Measurements from ENCODE around the gene CHST15. TPM values are rescaled to one million over a fixed set of nuclear protein-coding genes. Genes with fewer than 3 reads are reported as not detected.
"Not testable (repeated sequence)": the region's sequence is repeated elsewhere in the genome, so short reads cannot be mapped to it uniquely, and the experiment has no call there.

CHST15 gene
- total RNA-seq, 1 donor from 2014 or later, result 4.5 TPM

DNA sequence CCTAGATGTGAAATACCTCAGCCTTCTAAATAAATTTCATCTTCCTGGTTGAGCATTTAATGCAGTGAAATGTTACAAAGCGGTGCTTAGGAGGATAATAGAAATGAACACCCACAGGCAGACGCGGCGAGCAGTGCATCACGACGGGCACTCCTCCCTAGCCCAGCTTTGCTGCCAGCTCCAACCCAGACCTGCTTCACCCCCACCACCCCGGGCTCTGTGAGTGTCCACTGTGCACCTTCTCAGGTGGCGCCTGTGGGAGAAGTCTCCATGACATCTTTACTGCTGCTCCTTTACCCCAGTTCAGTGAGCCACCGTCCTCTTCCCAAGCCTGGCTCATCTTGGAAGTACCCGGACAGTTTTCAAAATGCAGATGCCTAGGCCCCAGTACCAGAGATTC lies 5.2 kb upstream of the CHST15 start:
- intact Hi-C loops (cut with micrococcal nuclease), result no loop called here
- no peak for TF ChIP-seq CTCF (IDR thresholded peaks at IDR 0.05; ENCODE audit: borderline replicate concordance)

GRCh38 chr10:124097883-124098282 lies 4.5 kb upstream of the CHST15 start:
- intact Hi-C loops (cut with micrococcal nuclease), result no loop called here
- no peak overlapping the region for H3K27ac ChIP-seq (replicated peaks)
- no peaks in the 10 kb centered on the region for H3K36me3 ChIP-seq
- H3K4me3 ChIP-seq, result no peak overlapping the region
- H3K9me3 ChIP-seq (replicated peaks), result peaks cover 14% of the 10 kb centered on the region
- no peak for DNase-seq
- TF ChIP-seq CTCF (IDR thresholded peaks at IDR 0.05; ENCODE audit: borderline replicate concordance), result no peak
- peaks cover 67% of the 10 kb centered on the region for H3K27me3 ChIP-seq (ENCODE audit: low read depth)
- H3K4me1 ChIP-seq, result peaks cover 20% of the 10 kb centered on the region

More for the DNA sequence above, 5.2 kb upstream of the CHST15 start:
- Histone ChIP-seq H3K27me3 (ENCODE audit: low read depth) (peaks cover 60% of the 10 kb centered on the region), H3K27ac (replicated peaks) (no peak overlapping the region), H3K4me1 (peaks cover 13% of the 10 kb centered on the region), H3K4me3 (no peak overlapping the region), H3K9me3 (replicated peaks) (peaks cover 14% of the 10 kb centered on the region), H3K36me3 (no peaks in the 10 kb centered on the region)
- no peak for DNase-seq

DNA sequence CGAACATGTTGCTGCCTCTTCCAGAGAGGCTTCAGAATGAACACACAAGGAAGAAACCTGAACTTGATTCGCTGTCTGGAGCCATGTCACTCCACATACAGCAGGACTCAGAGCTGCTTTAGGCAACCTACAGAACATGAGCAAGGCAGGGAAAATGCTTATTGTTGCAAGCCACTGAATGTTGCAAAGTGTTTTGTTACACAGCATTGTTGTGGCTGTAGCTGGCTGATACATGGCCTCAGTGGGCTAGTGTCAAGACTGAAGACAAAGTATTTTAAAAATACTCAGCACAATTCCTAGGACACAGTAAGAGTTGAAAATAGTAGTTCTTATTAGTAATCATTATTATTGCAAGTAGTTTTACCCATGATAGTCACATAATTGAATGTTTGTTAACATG lies 3.1 kb upstream of the CHST15 start:
- H3K27me3 ChIP-seq (ENCODE audit: low read depth), result peaks cover 81% of the 10 kb centered on the region

DNA sequence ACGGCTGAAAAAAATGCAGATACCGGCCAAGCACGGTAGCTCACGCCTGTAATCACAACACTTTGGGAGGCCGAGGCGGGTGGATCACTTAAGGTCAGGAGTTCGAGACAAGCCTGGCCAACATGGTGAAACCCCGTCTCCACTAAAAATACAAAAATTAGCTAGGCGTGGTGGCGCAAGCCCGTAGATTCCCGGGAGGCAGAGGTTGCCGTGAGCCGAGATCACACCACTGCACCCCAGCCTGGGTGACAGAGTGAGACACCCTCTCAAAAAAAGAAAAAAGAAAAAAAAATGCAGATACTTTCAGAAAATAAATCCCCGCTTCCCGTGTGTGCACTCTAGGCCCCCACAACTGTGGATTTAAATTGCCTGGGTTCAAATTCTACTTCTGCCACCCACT lies 2.4 kb upstream of the CHST15 start:
- intact Hi-C loops (cut with micrococcal nuclease); DNase-seq; H3K36me3 ChIP-seq; H3K4me3 ChIP-seq; H3K27ac ChIP-seq (replicated peaks): not testable (repeated sequence)
- H3K4me1 ChIP-seq, result peaks cover 37% of the 10 kb centered on the region
- peaks cover 88% of the 10 kb centered on the region for H3K27me3 ChIP-seq (ENCODE audit: low read depth)
- H3K9me3 ChIP-seq (replicated peaks), result peaks cover 14% of the 10 kb centered on the region

More for the DNA sequence above, 3.1 kb upstream of the CHST15 start:
- H3K4me1 ChIP-seq, result peaks cover 33% of the 10 kb centered on the region
- TF ChIP-seq CTCF (IDR thresholded peaks at IDR 0.05; ENCODE audit: borderline replicate concordance), result no peak
- H3K9me3 ChIP-seq (replicated peaks), result peaks cover 14% of the 10 kb centered on the region
- H3K4me3 ChIP-seq, result no peak overlapping the region
- intact Hi-C loops (cut with micrococcal nuclease), result no loop called here
- no peak for DNase-seq
- H3K36me3 ChIP-seq, result no peaks in the 10 kb centered on the region
- H3K27ac ChIP-seq (replicated peaks), result no peak overlapping the region

DNA sequence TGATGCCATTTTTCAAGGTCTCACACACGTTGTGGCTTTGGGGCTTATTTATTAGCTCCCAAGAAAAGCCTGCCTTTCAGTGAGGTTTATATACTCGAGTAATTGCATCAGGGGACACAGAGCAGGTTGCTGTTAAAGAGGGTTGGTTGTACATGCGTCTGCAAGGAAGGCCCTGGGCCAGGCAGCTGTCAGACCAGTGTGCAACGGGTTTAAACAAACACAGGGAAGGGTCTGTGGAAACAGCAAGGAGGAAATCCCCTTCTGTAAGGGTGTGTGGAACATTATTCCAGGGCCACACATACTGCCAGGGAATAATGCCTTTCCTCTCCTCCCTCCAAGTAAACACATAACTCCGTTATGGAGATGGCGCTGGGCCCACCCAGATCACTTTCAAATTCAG lies 1.7 kb upstream of the CHST15 start:
- Histone ChIP-seq H3K4me1 (peaks cover 37% of the 10 kb centered on the region), H3K9me3 (replicated peaks) (peaks cover 9% of the 10 kb centered on the region), H3K27me3 (ENCODE audit: low read depth) (peaks cover 95% of the 10 kb centered on the region), H3K36me3 (no peaks in the 10 kb centered on the region), H3K4me3 (no peak overlapping the region), H3K27ac (replicated peaks) (peak overlapping the region; percentile 65)
- no peak for TF ChIP-seq CTCF (IDR thresholded peaks at IDR 0.05; ENCODE audit: borderline replicate concordance)
- no peak for DNase-seq
- intact Hi-C loops (cut with micrococcal nuclease), result no loop called here

- Histone ChIP-seq H3K4me1 (peaks cover 37% of the 10 kb centered on the region), H3K27me3 (ENCODE audit: low read depth) (peaks cover 100% of the 10 kb centered on the region), H3K4me3 (peak overlapping the region; percentile 74), H3K9me3 (replicated peaks) (peaks cover 6% of the 10 kb centered on the region), H3K36me3 (no peaks in the 10 kb centered on the region), H3K27ac (replicated peaks) (peak overlapping the region; percentile 65)
- DNase-seq, result no peak
- intact Hi-C loops (cut with micrococcal nuclease), result no loop called here
- no peak for TF ChIP-seq CTCF (IDR thresholded peaks at IDR 0.05; ENCODE audit: borderline replicate concordance)
Measured at GRCh38 chr10:124094419-124094785, 1.0 kb upstream of the CHST15 start.
